Stimulated activated CD8-positive, alpha-beta memory T cell treated with anti-CD3 and anti-CD28 coated beads, Interleukin-4, amount 100 ng/mL, for 24 hours (primary cell): ENCODE measurements around the gene FAM136A.
"Not testable (repeated sequence)": the region's sequence is repeated elsewhere in the genome, so short reads cannot be mapped to it uniquely, and the experiment has no call there.

Experiments used
- DNase-seq: peaks from one replicate; pipeline ENCODE4 v3.0.0-alpha.2; 2020; ENCODE audit warnings: low read depth

Gene FAM136A

DNA sequence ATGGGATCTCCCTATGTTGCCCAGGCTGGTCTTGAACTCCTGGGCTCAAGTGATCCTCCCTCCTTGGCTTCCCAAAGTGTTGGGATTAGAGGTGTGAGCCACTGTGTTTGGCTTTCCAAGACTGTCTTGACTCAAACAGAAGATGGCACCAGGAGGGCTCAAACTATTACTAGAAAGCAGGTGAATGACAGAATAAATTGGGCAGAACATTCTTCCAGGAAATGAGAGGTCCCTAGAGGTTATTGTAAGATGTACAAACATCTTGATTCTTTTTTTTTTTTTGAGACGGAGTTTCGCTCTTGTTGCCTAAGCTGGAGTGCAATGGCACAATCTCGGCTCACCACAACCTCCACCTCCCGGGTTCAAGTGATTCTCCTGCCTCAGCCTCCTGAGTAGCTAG lies 4.0 kb downstream of the FAM136A start:
- not testable (repeated sequence) for DNase-seq

- DNase-seq = no peak
These were observed 18.2 kb downstream of the FAM136A start for GRCh38 chr2:70283500-70284191.

DNA sequence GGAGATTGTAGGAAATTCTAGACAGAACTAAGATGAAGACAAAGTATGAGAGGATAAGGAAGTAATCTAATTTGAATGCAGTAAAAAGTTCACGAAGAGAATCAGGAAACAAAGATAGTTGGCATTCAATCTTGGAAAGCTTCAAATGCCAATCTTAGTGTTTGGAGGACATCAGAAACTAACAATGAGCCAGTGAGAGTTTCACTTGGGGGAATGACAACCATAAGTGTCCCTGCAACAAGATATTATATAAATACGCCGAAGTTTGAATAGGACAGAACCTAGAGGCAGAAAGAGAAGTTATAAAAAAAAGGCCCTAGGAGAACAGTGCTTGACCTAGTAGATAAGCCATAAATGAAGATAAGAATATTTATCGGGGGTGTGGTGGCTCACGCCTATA lies 19.4 kb downstream of the FAM136A start:
- no peak for DNase-seq

DNA sequence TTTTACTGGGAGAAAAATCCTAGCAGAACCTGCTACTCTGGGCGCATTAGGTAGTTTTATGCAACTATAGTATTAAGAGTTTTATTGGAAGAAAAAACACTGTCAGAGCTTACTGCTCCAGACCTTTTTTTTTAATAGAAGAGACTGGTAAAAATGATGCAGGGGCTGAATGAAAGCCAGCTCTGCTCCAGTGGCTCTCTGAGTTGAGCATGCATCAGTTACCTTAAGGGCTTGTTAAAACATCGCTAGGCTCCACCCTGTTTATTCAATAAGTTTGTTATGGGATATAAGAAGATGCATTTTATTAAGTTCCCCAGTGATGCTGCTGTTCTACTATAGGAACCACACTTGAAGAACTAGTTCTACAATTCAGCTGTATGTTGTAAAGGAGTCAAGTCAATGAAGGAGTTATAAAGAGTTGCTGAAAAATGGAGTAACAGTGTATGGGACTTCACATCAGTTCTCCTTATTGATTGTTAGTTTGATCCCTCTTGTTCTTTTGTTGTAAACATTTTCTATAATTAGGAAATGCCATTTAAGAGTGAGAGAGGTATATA lies 21.5 kb downstream of the FAM136A start:
- DNase-seq = no peak

DNA sequence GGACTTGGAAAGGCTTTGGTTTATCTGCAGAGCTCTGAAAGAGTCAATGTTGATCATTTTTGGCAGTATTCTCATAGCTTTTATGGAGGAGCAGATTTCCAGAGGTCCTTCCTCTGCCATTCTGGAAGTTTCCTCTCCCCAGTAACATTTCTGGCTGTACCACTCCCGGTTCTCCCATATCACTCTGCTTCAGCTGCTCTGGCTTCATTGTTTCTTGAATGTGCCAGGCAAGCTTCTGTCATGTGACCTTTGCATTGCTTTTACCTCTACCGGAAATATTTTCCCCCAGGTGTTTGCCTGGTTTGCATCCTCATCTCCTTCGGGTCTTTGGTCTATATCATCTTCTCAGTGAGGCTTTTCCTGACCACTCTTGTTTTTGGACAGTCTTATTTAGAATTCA lies 31.5 kb downstream of the FAM136A start:
- no peak for DNase-seq

DNA sequence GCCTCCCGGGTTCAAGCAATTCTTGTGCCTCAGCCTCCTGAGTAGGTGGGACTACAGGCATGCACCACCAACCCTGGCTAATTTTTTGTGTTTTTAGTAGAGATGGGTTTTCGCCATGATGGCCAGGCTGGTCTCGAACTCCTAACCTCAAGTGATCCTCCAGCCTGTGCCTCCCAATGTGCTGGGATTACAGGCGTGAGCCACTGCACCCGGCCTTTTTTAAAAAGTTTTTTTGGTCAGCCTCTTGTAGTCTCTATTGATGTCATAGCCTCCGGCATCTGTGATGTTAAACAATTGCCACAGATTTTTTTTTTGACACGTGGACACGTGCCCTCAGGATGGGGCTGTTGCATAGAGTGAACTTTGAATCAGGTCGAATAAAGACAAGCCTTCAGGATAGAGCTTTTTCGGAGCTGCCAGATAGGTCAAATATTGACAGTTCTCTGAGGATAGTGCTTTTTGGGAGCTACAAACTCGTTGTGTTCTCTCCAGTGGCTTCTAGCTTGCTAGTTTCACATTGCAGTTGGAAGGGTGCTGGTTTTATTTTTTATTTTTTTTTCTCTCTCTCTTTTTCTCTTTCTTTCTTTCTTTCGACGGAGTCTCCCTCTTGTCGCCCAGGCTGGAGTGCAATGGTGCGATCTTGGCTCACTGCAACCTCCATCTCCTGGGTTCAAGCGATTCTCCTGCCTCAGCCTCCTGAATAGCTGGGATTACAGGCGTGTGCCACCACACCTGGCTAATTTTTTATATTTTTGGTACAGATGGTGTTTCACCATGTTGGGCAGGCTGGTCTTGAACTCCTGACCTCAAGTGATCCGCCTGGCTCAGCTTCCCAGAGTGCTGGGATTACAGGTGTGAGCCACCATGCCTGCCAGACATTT lies 32.2 kb downstream of the FAM136A start:
- not testable (repeated sequence) for DNase-seq

DNA sequence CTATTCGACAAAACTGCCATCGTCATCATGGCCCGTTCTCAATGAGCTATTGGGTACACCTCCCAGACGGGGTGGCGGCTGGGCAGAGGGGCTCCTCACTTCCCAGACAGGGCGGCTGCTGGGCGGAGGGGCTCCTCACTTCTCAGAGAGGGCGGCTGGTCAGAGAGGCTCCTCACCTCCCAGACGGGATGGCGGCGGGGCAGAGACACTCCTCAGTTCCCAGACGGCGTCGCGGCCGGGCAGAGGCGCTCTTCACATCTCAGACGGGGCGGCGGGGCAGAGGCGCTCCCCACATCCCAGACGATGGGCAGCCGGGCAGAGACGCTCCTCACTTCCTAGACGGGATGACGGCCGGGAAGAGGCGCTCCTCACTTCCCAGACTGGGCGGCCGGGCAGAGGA lies 34.9 kb downstream of the FAM136A start:
- not testable (repeated sequence) for DNase-seq

DNA sequence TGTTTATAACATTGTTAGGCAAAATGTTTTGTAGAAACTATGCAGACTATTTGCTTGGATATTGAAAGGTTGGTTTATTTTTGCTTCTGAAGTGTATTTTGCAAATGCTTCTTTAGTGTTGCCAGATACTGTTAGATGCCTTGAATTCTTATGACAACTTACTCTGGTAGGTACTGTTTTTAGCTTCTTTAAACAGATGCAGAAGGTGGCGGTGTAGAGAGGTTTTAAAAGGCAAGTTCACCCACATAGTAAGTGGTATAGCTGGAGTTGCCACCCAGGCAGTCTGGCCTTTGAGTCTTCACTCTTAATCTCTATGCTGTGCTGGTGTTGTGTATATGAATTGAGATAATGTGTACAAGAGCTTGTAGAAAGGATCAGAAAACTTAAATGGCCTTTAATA lies 40.4 kb downstream of the FAM136A start:
- DNase-seq = no peak

DNA sequence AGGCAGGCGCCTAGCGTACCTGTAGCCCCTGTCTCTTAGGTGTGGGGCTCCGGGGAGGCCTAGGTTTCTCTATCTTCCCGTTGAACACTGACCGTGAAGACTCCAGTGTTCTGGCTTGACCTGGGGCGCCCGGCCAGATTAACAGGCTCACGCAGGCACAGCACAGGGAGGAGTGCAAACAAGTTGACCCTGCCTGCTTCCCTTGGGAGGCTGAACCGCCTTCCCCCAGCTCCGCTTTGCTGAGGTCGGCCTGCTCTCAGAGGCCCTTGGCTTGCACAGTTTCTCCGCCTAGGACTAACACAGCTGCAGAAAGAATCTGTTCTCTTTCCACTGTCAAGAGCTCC lies 43.4 kb downstream of the FAM136A start:
- DNase-seq = no peak

DNA sequence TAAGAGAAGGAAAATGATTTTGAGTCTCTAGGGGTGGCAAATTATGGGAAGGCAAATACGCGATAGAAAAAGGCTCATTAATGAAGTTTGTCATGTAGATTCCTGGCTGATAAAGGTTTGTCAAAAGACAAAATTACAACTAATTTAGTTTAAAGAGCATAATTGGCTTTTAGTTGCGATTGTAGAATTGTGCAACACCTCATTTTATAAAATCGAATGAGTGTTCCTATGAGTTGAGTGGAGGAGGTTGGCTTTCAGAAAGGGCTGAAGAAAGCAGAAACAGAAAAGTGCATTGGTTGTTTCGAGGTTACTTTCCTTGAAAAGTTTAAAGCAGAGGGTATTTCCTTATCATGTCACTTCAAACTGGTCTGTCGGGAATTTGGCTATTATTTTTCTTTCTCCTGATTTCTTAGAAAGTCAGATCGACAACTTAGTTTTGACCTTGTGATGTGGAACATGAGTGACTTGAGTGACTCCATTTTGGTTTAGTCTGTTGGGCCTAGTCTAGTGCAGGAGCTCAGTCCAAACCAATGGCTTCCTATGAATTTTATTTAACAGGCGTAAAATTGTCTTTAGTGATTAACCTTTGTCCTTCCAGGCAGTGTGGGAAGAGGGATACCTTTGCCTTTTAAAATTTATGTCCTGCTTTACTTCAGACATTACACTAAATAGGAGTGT lies 46.1 kb downstream of the FAM136A start:
- no peak for DNase-seq

DNA sequence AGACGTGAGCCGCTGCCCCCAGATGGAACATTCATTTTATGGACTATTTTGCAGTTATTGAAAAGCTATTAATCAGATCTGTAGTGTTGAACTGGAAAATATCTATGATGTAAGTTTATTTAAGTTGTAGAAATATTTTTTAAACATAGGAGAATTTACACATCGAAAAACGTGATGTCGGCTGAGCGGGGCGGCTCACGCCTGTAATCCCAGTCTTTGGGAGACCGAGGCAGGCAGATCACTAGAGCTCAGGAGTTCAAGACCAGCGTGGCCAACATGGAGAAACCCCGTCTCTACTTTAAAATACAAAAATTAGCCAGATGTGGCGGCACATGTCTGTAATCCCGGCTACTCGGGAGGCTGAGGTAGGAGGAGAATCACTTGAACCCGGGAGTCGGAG lies 51.4 kb downstream of the FAM136A start:
- DNase-seq = no peak

- DNase-seq = peak; percentile 96
These were observed 53.6 kb downstream of the FAM136A start, which contains the start of gene TIA1 for GRCh38 chr2:70248181-70248847. Gene TIA1, minus strand, starts transcription at chr2:70248628. Its CDS starts 198 bp downstream, at chr2:70248430.

DNA sequence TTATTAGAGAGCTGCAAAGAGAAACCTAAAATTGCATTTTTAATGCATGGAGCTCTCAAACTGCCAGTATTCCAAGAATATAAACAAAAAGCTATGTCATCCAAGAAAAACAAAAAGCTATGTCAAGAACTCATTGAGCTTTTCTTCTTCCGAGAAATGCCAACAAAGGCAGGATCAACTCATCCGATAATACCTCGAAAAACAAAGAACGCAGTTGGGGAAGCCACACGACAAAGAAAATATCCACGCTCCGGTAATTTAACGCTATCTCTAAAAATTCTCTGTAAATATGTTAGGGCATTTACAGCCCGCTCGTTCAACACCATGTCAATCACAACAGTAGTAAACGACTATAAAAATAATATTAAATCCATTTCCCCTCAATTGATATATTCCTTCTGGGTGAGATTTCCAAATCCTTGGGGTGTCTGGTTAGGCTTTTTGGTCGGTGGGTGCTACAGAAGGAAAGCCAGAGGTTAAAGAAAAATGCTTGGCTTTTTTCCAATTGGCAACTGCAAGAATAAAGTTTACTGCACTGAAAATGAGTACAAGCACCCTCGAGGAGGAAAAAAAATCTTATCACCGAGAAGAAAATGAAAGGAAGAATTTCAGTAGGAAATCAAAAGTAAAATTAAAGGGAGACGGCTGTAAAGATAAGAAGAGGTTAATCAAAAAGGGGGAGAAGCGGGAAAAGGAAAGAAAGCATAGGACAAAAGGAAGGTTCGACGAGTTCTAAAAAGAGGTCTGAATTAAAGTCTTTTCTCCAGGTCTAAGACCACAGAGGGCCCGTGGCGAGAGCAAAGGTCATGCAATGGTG lies 54.3 kb downstream of the FAM136A start:
- DNase-seq = no peak
